ENCODE results near the gene MSGN1. TPM values are rescaled to one million over a fixed set of nuclear protein-coding genes. Genes with fewer than 3 reads are reported as not detected.

MSGN1 gene
- total and polyA plus RNA-seq, 2 donors (not counting 3 experiments of a cell fraction or from before 2014, with no cell fraction given) = not detected

- Histone ChIP-seq H3K9me1 (replicated peaks; ENCODE audit: control insufficient read depth, extremely low read depth, insufficient read depth, low read length) (no peaks in the 10 kb centered on the region), H3K4me3 (replicated peaks in 1 of 3; ENCODE audit: insufficient read depth in 1 of 3, low read depth in 1 of 3, low read length in 3 of 3) (no peak overlapping the region), H3K9me3 (replicated peaks; ENCODE audit: control insufficient read depth, insufficient read depth, low read length) (no peaks in the 10 kb centered on the region), H2AFZ (ENCODE audit: low read depth, low read length) (no peak overlapping the region), H3K79me2 (ENCODE audit: control insufficient read depth, insufficient read depth, low read length) (no peaks in the 10 kb centered on the region), H3K4me2 (ENCODE audit: insufficient read depth, low read length) (no peak overlapping the region), H3K36me3 (ENCODE audit: control insufficient read depth in 2 of 2, extremely low read depth in 1 of 2, insufficient read depth in 2 of 2, low read length in 2 of 2) (no peaks in the 10 kb centered on the region), H3K9ac (replicated peaks; ENCODE audit: extremely low read depth, insufficient read depth, low read length) (no peak overlapping the region), H3K27ac (ENCODE audit: insufficient read depth, low read depth, low read length) (no peak overlapping the region), H3K27me3 (ENCODE audit: control insufficient read depth in 2 of 2, insufficient read depth in 2 of 2, low read length in 2 of 2) (peaks cover 0 to 1% of the 10 kb centered on the region in 2 experiments), H3K4me1 (ENCODE audit: control insufficient read depth, extremely low read depth, insufficient read depth, low read length) (peaks cover 2% of the 10 kb centered on the region), H4K20me1 (replicated peaks; ENCODE audit: control insufficient read depth, extremely low read depth, insufficient read depth, low read length) (no peaks in the 10 kb centered on the region)
- CTCF ChIA-PET = no interaction called here
- no TSS peak for BruUV-seq (replicated peaks)
- POLR2A ChIA-PET = no interaction called here
- intact Hi-C loops (cut with micrococcal nuclease) (no loop called here), dilution Hi-C loops (cut with MboI; ENCODE audit: extremely low pct_ligation_motif_present, low sequenced_read_pairs) (no loop called here)
- no peak for TF ChIP-seq JUN (IDR thresholded peaks at IDR 0.05; ENCODE audit: borderline replicate concordance, insufficient read depth, insufficient read length, low read depth)
- TF ChIP-seq CTCF (IDR thresholded peaks at IDR 0.05; ENCODE audit: extremely low read depth in 1 of 2, insufficient read depth in 1 of 2, low read depth in 1 of 2, low read length in 2 of 2) = no peak
- TF ChIP-seq FOS (IDR thresholded peaks at IDR 0.05; ENCODE audit: borderline replicate concordance, insufficient read depth, low read length) = no peak
- no peak for TF ChIP-seq POLR2AphosphoS5 (IDR thresholded peaks at IDR 0.05; ENCODE audit: insufficient read depth, low read depth, low read length)
- no peak for TF ChIP-seq POLR2A (IDR thresholded peaks at IDR 0.05; ENCODE audit: low read depth, low read length)
- no peak for TF ChIP-seq GATA2 (IDR thresholded peaks at IDR 0.05; ENCODE audit: insufficient read depth, insufficient read length, low read depth, low read length)
- no peak for DNase-seq (ENCODE audit: low read depth, low spot score)
- FAIRE-seq = no peak
These were observed 1.7 kb upstream of the MSGN1 start for GRCh38 chr2:17814601-17815000.
